Upper lobe of left lung (tissue), 6 donors: ENCODE data around the gene CTAG1A. TPM values are rescaled to one million over a fixed set of nuclear protein-coding genes. Genes with fewer than 3 reads are reported as not detected.

Experiments used
- ATAC-seq, 2 donors: fragments of 200-7000 bp; cut with Tn5 transposase; one replicate each; pipeline ENCODE4 v1.9.1; 2022; ENCODE audit warnings: mild to moderate bottlenecking in 2 of 2, moderate library complexity in 2 of 2; ENCODE audit not compliant: low FRiP score in 2 of 2
- DNase-seq, 2 donors: peaks; one replicate each; pipeline ENCODE4 v3.0.0-alpha.2; 2019 to 2020
- H3K27ac ChIP-seq, 4 donors: fragments of 200-600 bp; sonication (generic); one replicate each; pipeline ENCODE4 v1.5.1; 2016 to 2019
- H3K27me3 ChIP-seq, 4 donors: fragments of 200-600 bp; sonication (generic); one replicate each; pipeline ENCODE4 v1.5.1; 2017 to 2019
- H3K36me3 ChIP-seq, 4 donors: fragments of 200-600 bp; sonication (generic); one replicate each; pipeline ENCODE4 v1.5.1; 2016 to 2019
- H3K4me1 ChIP-seq, 4 donors: fragments of 200-600 bp; sonication (generic); one replicate each; pipeline ENCODE4 v1.5.1; 2018 to 2019
- H3K4me3 ChIP-seq, 4 donors: fragments of 200-600 bp; sonication (generic); one replicate each; pipeline ENCODE4 v1.5.1; 2017 to 2019; ENCODE audit warnings: mild to moderate bottlenecking in 2 of 4, moderate library complexity in 1 of 4
- H3K9me3 ChIP-seq, 4 donors: fragments of 200-600 bp; sonication (generic); one replicate each; pipeline ENCODE4 v1.5.1; 2018 to 2019
- CTCF ChIP-seq, 6 experiments: fragments of 450-650 bp in 4 of 6; fragments of 200-600 bp in 2 of 6; sonication (generic) in 2 of 6; IDR thresholded peaks; one replicate each; pipeline ENCODE4 v1.5.1; 2016 to 2019; ENCODE audit warnings: antibody characterized with exemption in 6 of 6
- EP300 ChIP-seq, 4 donors: sonication (generic); formaldehyde crosslinking; IDR thresholded peaks; one replicate each; pipeline ENCODE4 v1.5.1; 2017; ENCODE audit warnings: antibody characterized with exemption in 4 of 4, control low read depth in 2 of 4
- POLR2A ChIP-seq, 4 donors: fragments of 450-650 bp; IDR thresholded peaks; one replicate each; pipeline ENCODE4 v1.5.1; 2016 to 2017; ENCODE audit warnings: antibody characterized with exemption in 4 of 4, mild to moderate bottlenecking in 2 of 4
- POLR2AphosphoS5 ChIP-seq, 2 donors: sonication (generic); formaldehyde crosslinking; IDR thresholded peaks; one replicate each; pipeline ENCODE4 v1.5.1; 2017; ENCODE audit warnings: antibody characterized with exemption in 2 of 2
- WGBS, 2 donors: methylation state at CpG; one replicate each; pipeline ENCODE4 v1.1.5; 2017 to 2018; 5-methylcytosine and 5-hydroxymethylcytosine counted together
- total RNA-seq, 6 donors: library from RNA; depleted of rRNA in 4 of 6; stranded (reverse); fragments of >200 nt in 4 of 6; gene quantifications; one replicate each; pipeline versions ENCODE4 v1.1.0 to v1.2.1, GENCODE V29; 2016 to 2021
- donor health status: DM: no; HTN: no; CAD: no; lungs with moderate emphysema.
- donor health status: DM: no; HTN: yes; CAD: no; lungs with severe emphysema.

Gene CTAG1A
- total RNA-seq, 6 donors from 2014 or later: not detected

DNA sequence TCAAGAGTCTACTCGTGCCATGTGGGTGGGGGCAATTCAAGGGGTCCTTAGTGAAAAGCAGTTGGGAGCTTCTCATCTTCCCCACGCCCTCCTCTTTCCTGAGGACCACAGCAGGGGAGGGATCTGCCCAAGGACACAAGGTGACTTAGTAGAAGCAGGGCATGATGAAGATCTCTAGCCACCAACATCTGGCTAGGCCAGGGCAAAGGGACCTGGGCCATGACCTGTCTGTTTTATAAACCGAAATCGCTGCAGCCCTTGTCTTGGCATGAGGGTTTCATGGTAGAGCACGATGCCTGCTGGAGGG lies 43.4 kb upstream of the CTAG1A start:
- Histone ChIP-seq H3K27ac (peak overlapping the region; percentile 84 to 87 (median 86)), H3K9me3 (no peaks in the 10 kb centered on the region), H3K27me3 (no peaks in the 10 kb centered on the region), H3K4me3 (peak overlapping the region in 1 of 4 donors; percentile 5), H3K36me3 (no peaks in the 10 kb centered on the region), H3K4me1 (peaks cover 26 to 54% (median 34%) of the 10 kb centered on the region in 4 donors)
- DNase-seq: no peak
- no peak for ATAC-seq
- TF ChIP-seq CTCF (IDR thresholded peaks at IDR 0.05) (no peak), POLR2A (IDR thresholded peaks at IDR 0.05) (no peak), POLR2AphosphoS5 (IDR thresholded peaks at IDR 0.05) (no peak), EP300 (IDR thresholded peaks at IDR 0.05) (no peak)
- 67% methylated on average over 5 of the region's 5 CpGs; no CpG with 5 or more reads in 1 of the 2 donors for WGBS, 2 donors

- TF ChIP-seq EP300 (IDR thresholded peaks at IDR 0.05) (no peak), CTCF (IDR thresholded peaks at IDR 0.05) (no peak), POLR2AphosphoS5 (IDR thresholded peaks at IDR 0.05) (peak in 1 of 2 donors; percentile 54), POLR2A (IDR thresholded peaks at IDR 0.05) (no peak)
- DNase-seq (peak; percentile 81 to 83), ATAC-seq (peak; percentile 35 to 73)
- Histone ChIP-seq H3K36me3 (no peaks in the 10 kb centered on the region), H3K4me3 (peak overlapping the region in 2 of 4 donors; percentile 3 to 21), H3K27ac (peak overlapping the region; percentile 84 to 87 (median 86)), H3K27me3 (no peaks in the 10 kb centered on the region), H3K9me3 (peaks cover 0 to 3% (median 0%) of the 10 kb centered on the region in 4 donors), H3K4me1 (peaks cover 26 to 54% (median 34%) of the 10 kb centered on the region in 4 donors)
- WGBS, 2 donors: 57% methylated on average over 12 of the region's 12 CpGs; no CpG with 5 or more reads in 1 of the 2 donors
These were observed 42.8 kb upstream of the CTAG1A start for GRCh38 chrX:154541896-154542722.

- Histone ChIP-seq H3K27me3 (no peaks in the 10 kb centered on the region), H3K4me1 (peaks cover 26 to 54% (median 34%) of the 10 kb centered on the region in 4 donors), H3K9me3 (peaks cover 0 to 9% (median 0%) of the 10 kb centered on the region in 4 donors), H3K36me3 (no peaks in the 10 kb centered on the region), H3K27ac (peak overlapping the region; percentile 84 to 87 (median 86)), H3K4me3 (peak overlapping the region in 2 of 4 donors; percentile 3 to 21)
- DNase-seq: peak in 1 of 2 donors; percentile 77
- ATAC-seq: peak in 1 of 2 donors; percentile 2
- TF ChIP-seq CTCF (IDR thresholded peaks at IDR 0.05) (no peak), POLR2A (IDR thresholded peaks at IDR 0.05) (peak in 1 of 4 donors; percentile 34), POLR2AphosphoS5 (IDR thresholded peaks at IDR 0.05) (peak in 1 of 2 donors; percentile 8), EP300 (IDR thresholded peaks at IDR 0.05) (no peak)
- 52 to 58% methylated on average over 3 to 20 of the region's 20 CpGs for WGBS, 2 donors
These were observed 42.1 kb upstream of the CTAG1A start for GRCh38 chrX:154542723-154543424.

- H3K4me3 ChIP-seq: peak overlapping the region in 3 of 4 donors; percentile 59 to 76 (median 69)
- ATAC-seq: no peak
- H3K27ac ChIP-seq: peak overlapping the region in 2 of 4 donors; percentile 89
These were observed 39.2 kb upstream of the CTAG1A start for GRCh38 chrX:154545673-154546274.

More at GRCh38 chrX:154545673-154546274, 39.2 kb upstream of the CTAG1A start:
- Histone ChIP-seq H3K36me3 (no peaks in the 10 kb centered on the region), H3K4me1 (peaks cover 36 to 61% (median 39%) of the 10 kb centered on the region in 4 donors), H3K9me3 (peaks cover 0 to 9% (median 0%) of the 10 kb centered on the region in 4 donors), H3K27me3 (no peaks in the 10 kb centered on the region)
- no peak for TF ChIP-seq POLR2A (IDR thresholded peaks at IDR 0.05)
- no peak for TF ChIP-seq POLR2AphosphoS5 (IDR thresholded peaks at IDR 0.05)
- TF ChIP-seq CTCF (IDR thresholded peaks at IDR 0.05): no peak
- TF ChIP-seq EP300 (IDR thresholded peaks at IDR 0.05): no peak
- DNase-seq: no peak
- WGBS, 2 donors: 90 to 92% methylated on average over 10 to 17 of the region's 17 CpGs
